NCI-H2227 treated with DMSO at 0.1 percent for 48 hours (cell line): ENCODE measurements around the gene SPTB.
"Not testable (repeated sequence)": the region's sequence is repeated elsewhere in the genome, so short reads cannot be mapped to it uniquely, and the experiment has no call there.

Experiments
- DNase-seq: peaks from one replicate; lab custom pipeline; 2025; lab: John Stamatoyannopoulos, UW

Gene SPTB

DNA sequence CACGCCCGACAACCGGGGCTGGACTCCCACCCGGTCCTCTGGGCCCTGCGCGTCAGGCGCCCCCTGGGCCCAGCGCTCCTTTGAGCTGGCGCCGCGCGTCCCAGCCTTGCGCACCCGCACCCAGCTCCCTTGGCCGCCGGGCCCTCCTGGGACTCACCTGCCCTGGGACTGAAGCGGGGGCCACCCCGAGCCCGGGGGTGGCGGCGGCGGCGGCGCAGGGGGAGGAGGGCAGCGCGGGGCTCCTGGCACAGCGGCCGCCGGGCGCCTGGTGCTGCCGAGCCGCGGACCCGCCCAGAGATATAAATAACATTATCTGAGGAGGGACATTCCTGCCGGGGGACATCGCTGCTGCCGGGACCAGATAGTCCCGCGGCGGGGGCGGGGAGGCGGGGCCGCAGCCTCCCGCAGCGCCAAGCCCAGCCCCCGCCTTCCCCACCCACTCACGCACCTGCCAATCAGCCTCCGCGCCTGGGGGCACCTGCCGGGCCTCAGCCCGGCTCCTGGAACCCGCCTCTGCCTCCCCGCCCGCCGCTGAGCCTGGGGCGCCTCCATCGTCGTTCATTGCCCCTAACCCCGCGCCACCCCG, at the start of gene SPTB:
TSS of gene SPTB (minus strand) at position 273 of the 586 bp plus-strand sequence. CDS start 56,813 bp downstream, outside the sequence.
- DNase-seq, result peak; percentile 17

DNA sequence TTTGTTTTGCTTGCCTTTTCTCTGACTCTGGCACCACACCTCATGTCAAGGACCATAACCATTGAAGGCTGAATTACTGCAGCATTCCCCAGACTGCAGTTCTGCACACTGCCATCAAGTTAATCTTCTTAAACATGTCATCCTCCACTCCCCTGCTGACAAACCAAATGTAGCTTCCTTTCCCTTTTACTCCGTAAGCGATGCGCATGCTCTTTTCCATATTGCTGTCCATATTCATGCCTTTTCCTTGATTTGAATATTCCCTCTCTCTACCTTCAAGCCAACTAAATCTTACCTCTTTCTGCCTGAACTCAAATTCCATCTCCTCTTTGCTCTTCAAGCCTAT, 49.3 kb upstream of the SPTB start:
- no peak for DNase-seq

DNA sequence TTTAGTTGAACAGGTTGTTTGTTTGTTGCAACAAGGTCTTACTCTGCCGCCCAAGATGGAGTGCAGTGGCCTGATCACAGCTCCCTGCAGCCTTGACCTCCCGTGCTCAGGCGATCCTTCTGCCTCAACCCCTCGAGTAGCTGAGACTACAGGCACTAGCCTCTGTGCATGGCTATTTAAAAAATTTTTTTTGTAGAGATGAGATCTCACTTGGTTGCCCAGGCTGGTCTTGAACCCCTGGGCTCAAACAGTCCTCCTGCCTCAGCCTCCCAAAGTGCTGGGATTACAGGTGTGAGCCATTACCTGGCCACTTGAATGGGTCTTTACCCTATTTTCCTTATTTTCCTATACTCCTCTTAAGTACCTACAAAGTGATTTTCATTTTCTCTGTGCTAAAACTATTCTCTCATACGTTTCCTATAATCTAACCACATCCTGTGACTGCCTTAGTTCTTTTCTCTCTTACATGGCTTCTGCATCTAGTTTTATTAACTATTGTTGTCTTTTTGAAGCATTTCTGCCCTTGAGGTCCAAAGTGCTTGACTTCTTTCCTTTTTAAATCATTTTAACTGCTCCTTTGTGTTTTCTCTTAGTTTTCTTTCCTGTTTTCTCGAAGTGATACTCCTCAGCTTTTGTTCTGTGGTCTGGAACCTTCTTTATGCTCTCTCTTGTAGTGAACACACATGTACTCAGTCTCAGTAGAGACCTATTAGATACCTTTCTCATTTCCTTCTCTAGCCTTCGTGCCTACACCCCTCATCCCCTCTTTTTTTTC, 48.7 kb upstream of the SPTB start:
- DNase-seq, result no peak

DNA sequence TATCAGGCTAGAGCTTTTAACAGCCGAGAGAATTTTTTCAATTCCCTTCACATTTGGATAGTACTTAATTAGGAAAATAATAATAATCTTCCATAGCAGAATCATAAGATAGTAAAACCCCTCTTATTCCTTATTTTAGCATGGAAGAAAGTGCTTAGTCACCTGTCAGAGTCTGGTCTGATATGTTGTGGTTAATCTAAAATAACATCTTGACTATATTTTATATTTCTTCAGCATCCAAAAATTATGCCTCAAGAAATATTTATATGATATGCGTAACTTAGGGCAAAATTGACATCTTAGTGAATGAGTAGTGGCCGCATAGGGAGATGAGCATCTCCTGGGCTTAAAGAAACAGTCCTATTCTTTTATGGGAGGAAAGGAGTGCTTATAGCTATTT, 47.3 kb upstream of the SPTB start:
- DNase-seq, result no peak

DNA sequence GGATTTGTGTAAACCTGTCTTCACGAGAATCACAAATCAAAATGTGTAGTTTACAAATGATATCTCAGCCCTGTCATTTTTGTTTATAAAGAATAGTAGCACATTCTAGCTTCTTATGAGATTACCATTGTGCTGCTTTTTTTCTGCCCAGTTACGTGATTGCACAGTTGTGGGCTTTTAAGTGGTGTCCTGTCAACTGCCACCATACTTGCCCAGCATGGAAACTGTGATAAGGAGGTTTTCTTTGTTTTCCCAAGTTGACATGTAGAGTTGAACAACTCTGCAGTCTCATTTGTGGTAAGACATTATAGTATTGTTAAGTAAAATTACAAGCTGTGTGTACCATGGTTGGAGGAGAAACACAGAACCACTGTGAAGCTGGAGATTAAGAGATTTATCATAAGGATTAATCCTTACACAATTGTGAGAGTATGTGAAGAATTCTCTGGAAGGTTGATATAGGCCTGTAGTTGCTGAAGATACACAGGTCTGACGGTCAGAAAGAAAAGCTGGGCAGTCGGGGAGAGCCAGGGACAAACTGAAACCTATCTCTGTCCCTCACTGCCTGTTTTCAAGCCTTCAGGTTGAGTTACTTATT, 46.8 kb upstream of the SPTB start:
- DNase-seq, result no peak

DNA sequence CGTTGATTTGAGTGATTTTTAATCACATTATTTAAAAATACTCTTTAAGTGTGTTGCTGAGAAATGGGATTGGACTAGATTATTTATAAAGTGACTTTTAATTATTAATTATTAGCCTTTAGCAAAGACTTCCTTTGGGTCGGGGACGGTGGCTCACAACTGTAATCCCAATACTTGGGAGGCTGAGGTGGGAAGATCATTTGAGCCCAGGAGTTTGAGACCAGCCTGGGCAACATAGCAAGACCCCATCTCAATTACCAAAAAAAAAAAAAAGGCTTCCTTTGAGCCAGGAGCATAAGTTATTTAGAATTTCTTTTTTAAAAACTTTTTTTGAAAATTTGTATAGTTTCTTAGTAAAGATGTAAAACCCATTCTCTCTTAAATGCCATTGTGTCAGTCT, 43.3 kb upstream of the SPTB start:
- DNase-seq, result no peak

DNA sequence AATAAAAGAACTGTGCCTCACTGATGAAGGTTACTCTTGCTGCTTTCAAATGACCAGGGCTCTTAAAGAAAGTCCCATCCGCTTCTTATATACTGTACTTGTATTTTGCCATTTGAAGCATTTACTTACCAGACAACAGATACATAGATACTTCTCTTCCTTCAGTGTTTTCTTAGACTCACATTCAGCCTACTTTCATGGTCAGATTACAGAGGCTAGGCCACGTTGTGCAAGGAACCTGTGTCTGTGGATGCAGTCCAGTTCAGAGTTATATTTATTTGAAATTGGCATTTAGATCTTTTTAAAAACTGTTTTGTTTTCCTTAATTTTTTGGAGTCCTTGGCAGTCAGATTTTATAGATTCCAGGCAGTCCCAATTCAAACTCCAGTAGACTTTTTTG, 40.8 kb upstream of the SPTB start:
- DNase-seq, result no peak

DNA sequence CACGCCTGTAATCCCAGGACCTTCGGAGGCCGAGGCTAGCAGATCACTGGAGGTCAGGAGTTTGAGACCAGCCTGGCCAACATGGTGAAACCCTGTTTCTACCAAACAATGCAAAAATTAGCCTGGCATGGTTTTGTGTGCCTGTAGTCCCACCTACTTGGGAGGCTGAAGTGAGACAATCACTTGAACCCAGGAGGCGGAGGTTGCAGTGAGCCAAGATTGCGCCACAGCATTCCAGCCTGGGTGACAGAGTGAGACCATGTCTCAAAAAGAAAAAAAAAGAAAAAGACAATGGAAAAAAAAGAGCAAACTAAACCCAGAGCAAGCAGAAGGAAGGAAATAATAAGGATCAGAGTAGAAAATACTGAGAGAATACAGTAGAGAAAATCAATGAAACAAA, 39.9 kb upstream of the SPTB start:
- no peak for DNase-seq

DNA sequence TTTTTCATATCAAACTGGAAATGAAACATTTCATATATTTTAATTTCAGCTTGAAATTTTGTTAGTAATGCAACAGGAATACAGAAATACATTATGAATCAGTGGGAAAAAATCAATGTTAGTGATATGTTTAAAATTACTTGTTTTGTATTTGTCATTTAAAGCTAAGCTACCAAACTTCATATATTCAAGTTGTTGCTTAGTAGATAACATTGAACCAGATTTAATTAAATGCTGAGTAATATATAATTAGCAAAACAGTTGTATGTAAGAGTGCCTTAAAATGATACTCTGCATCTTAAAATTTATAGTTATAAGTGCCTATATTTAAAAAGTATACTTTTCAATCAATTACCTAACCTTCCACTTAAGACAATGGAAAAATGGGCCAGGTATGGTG, 39.5 kb upstream of the SPTB start:
- DNase-seq, result no peak

DNA sequence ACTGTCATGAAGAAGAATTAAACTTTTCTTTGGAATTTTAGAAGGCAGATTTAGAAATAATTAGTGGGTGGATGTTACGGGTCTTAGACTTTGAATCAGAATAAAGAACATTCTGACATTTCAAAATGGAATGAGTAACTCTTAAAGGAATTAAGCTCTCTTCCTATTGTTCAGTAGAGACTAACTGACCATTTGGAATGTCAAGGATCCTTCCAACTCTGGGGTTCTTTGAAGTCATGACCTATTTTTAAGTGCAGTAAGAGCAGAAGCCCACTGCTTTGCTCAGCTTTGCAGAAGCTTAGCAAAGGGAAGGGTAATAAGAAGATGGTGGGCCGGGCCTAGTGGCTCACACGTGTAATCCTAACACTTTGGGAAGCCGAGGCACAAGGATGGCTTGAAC, 38.5 kb upstream of the SPTB start:
- DNase-seq, result no peak

DNA sequence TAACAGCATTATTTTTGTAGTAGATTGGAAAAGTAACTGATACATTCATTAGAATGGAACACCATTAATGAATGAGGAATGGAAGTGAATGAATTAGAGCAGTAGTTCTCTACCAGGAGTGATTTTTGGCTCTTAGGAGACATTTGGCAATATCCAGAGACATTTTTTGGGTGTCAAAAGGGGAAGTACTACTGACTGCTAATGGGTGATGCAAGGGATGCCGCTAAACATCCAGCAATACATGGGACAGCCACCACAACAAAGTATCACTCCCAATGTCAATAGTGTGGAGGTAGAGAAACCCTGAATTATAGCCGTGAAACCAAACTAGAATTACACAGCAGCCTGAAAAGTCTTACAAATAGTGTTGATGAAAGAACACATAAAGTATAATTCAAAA, 36.1 kb upstream of the SPTB start:
- no peak for DNase-seq

DNA sequence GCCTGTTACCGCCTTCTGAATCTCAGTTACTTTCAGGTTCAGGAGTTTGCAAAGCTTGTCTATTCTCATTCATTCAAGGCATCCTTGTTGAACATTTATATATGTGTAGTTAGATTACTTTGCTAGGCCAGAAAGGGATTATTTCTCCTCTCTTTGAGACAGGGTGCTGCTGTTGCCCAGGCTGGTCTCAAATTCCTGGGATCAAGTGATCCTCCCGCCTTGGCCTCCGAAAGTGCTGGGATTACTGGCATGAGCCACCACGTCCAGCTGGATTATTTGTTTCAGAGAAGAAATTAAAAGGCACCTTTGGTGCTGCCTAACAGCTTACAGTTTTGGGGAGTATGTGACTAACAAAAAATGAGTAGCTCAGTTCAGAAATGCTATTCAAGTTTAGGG, 35.3 kb upstream of the SPTB start:
- DNase-seq, result no peak

DNA sequence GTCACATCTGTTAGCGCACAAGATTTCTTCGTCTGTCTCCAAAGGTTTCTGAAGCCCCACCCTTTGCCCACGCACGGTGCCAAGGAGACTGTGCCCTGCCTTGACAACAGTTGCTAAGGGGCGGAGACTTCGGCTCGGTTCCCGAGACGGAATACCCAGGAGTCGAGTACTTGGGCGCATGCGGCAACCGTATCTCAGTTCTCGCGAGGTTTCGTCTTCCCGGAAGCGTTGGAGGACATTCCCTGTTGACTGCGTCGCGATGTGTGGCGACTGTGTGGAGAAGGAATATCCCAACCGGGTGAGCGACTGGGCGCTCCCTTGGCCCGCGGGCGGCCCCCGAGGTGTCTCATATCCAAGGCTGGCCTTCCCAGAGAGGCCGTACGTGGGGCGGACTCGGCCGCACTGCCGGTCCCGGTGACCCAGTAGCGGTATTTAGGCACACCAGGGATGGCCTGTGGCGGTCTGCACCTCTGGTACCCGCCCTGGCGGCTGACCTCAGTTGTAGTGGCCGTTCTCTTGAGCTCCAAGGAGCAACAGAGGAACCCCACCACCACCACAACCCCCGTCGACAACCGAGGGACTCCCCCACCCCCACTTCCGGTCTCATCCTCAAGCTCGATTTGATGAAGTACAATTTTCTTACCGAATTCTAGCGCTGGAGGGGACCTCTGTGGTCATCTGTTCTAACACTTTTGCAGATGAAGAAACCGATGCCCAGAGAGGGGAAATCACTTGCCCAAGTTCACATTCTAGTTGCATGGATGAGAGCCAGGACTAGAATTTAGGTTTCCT, 34.7 kb upstream of the SPTB start, which contains the start of gene CHURC1:
TSS of gene CHURC1 (plus strand) at position 219 of the 792 bp plus-strand sequence. CDS start at position 260, 41 bp downstream.
- DNase-seq, result peak; percentile 98

DNA sequence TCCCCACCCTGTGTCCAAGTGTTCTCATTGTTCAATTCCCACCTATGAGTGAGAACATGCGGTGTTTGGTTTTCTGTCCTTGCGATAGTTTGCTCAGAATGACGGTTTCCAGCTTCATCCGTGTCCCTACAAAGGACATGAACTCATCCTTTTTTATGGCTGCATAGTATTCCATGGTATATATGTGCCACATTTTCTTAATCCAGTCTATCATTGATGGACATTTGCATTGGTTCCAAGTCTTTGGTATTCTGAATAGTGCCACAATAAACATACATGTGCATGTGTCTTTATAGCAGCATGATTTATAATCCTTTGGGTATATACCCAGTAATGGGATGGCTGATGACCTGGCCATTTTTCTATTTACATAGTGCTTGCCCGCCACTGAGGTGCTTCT, 33.8 kb upstream of the SPTB start:
- not testable (repeated sequence) for DNase-seq

DNA sequence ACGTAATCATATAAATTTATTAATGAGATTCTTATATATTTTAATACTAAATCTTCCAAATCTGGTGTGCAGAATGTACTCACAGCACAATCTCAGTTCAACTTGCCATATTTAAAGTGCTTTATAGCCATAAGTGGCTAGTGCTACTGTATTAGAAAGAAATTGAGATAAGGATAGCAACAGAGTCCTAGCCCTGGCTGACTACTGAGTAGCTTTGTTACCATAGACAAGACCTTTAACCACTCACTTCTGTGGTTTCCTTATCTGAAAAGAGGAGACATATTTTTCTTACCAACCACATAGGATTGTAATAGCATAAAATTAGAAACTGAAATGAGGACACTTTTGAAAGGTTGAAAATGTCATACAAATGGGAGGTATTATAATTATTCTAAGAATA, 32.6 kb upstream of the SPTB start:
- DNase-seq, result no peak

DNA sequence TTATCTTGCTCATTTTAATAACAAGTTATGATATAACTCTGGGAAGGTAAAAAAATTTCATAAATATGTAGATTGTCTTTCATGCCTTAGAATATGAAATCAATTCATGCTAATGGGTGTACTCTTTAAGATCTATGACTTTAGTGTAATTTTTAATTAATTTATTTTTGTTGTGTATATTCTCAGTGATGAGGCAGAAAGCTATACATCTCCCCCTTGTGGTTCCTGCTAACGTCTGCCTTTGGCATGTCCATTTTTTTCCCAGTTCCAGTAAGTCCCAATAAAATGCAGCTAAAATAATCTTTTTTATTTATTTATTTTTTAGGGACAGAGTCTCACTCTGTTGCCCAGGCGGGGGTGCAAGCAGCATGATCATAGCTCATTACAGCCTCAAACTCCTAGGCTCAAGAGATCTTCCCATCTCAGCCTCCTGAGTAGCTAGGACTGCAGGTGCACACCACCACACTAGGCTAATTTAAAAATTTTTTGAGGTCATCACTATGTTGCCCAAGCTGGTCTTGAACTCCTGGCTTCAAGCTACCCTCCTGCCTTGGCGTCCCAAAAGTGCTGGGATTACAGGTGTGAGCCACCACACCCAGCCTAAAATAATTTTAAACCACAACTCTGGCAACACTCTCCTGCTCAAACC, 31.3 kb upstream of the SPTB start:
- DNase-seq, result no peak

DNA sequence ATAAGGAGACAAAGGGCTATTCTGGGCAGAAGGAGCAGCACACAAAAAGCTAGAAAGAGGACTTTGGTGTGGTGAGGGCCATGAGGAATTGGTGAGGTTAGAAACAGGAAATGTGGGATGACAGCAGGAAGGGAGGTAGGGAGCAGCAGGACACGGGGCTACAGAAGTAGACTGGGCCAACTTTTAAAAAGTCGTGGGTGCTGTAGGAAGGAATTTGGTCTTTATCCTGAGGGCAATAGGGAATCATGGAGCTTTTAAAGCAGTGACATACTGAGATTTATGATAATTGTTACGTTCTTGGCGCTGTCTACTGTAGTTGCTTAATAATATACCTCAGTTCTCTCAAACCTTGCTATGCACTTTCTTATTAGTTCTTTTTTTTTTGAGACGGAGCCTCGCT, 26.3 kb upstream of the SPTB start:
- no peak for DNase-seq

DNA sequence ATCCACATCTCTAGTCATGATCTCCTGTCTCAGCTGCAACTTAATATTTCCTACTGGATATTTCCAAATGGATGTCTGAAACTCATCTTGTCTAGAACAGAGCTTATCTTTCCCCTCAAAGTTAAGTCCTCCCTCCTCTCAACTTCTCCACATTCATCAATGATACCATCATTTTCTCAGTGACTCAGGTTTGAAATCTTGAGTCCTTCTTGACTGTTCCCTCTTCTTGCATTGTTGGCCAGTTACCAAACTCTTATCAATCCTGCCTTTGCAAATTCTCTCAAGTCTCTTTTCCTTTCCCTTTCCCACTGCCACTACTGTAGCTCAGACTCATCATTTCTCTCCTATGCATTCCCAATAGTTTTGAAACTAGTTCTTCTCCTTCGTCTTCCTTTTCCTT, 20.3 kb upstream of the SPTB start:
- no peak for DNase-seq

DNA sequence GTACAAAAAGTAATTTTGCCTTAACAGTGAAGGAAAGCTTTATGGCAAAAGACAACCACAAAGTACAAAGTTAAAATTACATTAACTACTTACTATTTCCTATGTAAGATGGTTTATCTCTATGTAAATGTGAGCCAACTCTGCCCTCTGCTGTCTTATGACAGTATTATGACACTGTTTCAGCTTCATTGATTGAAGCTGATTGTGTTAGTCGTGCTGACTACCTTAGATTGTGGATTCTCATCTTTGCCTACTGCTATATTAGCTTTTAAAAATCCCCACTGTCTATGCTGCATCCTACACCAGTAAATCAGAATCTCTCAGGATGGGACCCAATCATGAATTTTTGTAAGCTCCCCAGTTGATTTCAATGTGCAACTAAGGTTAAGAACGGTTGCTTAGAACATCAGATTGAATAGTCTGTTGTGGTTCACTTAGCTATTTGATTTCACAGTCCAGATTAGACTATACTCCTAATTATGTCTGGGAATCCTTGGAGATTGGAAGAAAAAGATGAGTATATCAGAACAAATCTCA, 12.2 kb upstream of the SPTB start:
- peak; percentile 33 for DNase-seq

DNA sequence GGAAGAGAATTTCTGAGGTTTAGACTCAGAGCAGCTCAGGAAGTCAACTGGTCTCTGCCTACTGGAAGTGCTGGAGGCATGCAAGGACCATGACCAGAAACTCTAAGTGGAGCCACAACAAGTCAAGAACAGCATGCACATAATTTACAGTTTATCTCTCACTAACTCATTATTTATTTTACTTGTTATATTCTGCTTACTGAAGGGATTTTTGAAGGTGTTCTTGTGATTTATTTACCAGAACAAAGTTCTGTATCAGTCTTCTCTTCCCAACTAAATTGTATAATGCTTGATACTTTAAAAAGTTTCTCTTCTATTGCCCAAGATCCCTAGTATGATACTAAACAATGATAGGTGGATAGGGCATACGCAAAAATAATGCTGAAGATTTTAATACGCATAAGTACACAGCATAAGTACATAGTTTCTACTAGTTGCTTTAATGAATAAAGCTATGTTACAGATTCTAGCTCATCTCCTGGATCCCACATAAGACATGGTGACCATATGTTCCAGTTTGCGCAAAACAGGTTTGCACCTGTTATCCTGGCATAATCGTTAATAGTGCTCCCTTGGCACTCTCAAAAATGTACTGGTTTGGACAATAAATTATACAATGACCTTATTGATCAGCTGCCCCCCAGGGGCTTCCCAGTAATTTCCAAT, 11.6 kb upstream of the SPTB start:
- DNase-seq, result no peak

DNA sequence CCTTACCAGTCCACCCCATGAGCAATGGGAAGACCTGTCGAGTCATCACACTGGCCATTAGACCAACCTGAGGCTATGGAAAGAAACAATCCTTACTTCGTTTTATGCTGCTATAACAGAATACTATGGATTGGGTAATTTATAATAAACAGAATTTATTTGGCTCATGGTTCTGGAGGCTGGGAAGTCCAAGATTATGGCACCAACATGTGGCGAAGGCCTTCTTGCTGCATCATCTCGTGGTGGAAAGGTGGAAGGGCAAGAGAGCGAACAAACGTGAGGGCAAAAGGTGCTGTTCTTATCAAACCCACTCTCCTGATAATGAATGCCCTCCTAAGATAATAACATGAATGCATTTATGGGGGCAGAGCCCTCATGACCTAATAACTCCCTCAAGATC, 9.6 kb upstream of the SPTB start:
- no peak for DNase-seq
